Esophagus mucosa (tissue), 1 donor: Measurements from ENCODE around the gene ANKRD29. TPM values are rescaled to one million over a fixed set of nuclear protein-coding genes. Genes with fewer than 3 reads are reported as not detected.
"Not testable (repeated sequence)": the region's sequence is repeated elsewhere in the genome, so short reads cannot be mapped to it uniquely, and the experiment has no call there.

ENCODE experiments used
- ATAC-seq: fragments of 200-7000 bp; cut with Tn5 transposase; one replicate; pipeline ENCODE4 v1.9.1; 2020
- total RNA-seq: library from RNA; stranded (reverse); gene quantifications from one replicate; pipeline ENCODE4 v1.2.4, GENCODE V29; 2023
- donor health status: DM: yes; HTN: yes; CAD: no.

ANKRD29 gene
- total RNA-seq, 1 donor from 2014 or later = 11.2 TPM

- ATAC-seq = peak; percentile 58
Measured at GRCh38 chr18:23643815-23644490, 18.8 kb downstream of the ANKRD29 start.

- ATAC-seq = peak; percentile 10
Measured at GRCh38 chr18:23641937-23642666, 20.6 kb downstream of the ANKRD29 start.

- ATAC-seq = no peak
Measured at GRCh38 chr18:23641143-23641720, 21.5 kb downstream of the ANKRD29 start.

- no peak for ATAC-seq
Measured at GRCh38 chr18:23640052-23640451, 22.7 kb downstream of the ANKRD29 start.

- ATAC-seq = not testable (repeated sequence)
Measured at GRCh38 chr18:23636433-23636832, 26.3 kb downstream of the ANKRD29 start.

GRCh38 chr18:23636071-23636399 is 26.7 kb downstream of the ANKRD29 start:
- no peak for ATAC-seq

GRCh38 chr18:23635283-23636070 is 27.2 kb downstream of the ANKRD29 start:
- ATAC-seq = no peak

GRCh38 chr18:23634692-23635091 is 28.0 kb downstream of the ANKRD29 start:
- ATAC-seq = peak; percentile 7

- ATAC-seq = no peak
Measured at GRCh38 chr18:23632615-23633014, 30.1 kb downstream of the ANKRD29 start.

GRCh38 chr18:23631746-23632145 is 31.0 kb downstream of the ANKRD29 start:
- ATAC-seq = peak; percentile 60

- no peak for ATAC-seq
Measured at GRCh38 chr18:23631312-23631711, 31.4 kb downstream of the ANKRD29 start.

GRCh38 chr18:23629444-23629946 is 33.2 kb downstream of the ANKRD29 start:
- no peak for ATAC-seq

- no peak for ATAC-seq
Measured at GRCh38 chr18:23627970-23628369, 34.7 kb downstream of the ANKRD29 start.

- ATAC-seq = no peak
Measured at GRCh38 chr18:23627321-23627720, 35.4 kb downstream of the ANKRD29 start.

GRCh38 chr18:23626451-23627279 is 36.0 kb downstream of the ANKRD29 start:
- ATAC-seq = no peak

- ATAC-seq = no peak
Measured at GRCh38 chr18:23623040-23623439, 39.7 kb downstream of the ANKRD29 start.

- peak; percentile 59 for ATAC-seq
Measured at GRCh38 chr18:23619388-23619881, 43.3 kb downstream of the ANKRD29 start.

GRCh38 chr18:23618862-23619387 is 43.8 kb downstream of the ANKRD29 start:
- ATAC-seq = peak; percentile 32

GRCh38 chr18:23617412-23618014 is 45.2 kb downstream of the ANKRD29 start:
- ATAC-seq = no peak

GRCh38 chr18:23616258-23616657 is 46.5 kb downstream of the ANKRD29 start:
- no peak for ATAC-seq

GRCh38 chr18:23614891-23615290 is 47.8 kb downstream of the ANKRD29 start:
- ATAC-seq = no peak
